GM18502 (cell line): ENCODE data around the gene RASD1.

Source experiments
- ATAC-seq: cut with Tn5 transposase; IDR thresholded peaks from one replicate; pipeline ENCODE4 v1.9.1; 2021; ENCODE audit warnings: mild to moderate bottlenecking; ENCODE audit not compliant: unreplicated experiment, poor library complexity

The RASD1 gene

GRCh38 chr17:17511881-17512858 is 16.0 kb upstream of the RASD1 start:
- no peak for ATAC-seq

GRCh38 chr17:17511293-17511741 is 15.1 kb upstream of the RASD1 start:
- ATAC-seq, result no peak

- ATAC-seq, result no peak
These were observed 14.5 kb upstream of the RASD1 start for GRCh38 chr17:17510456-17511292.

- ATAC-seq, result no peak
These were observed 13.6 kb upstream of the RASD1 start for GRCh38 chr17:17509601-17510425.

- no peak for ATAC-seq
These were observed 12.7 kb upstream of the RASD1 start for GRCh38 chr17:17508646-17509591.

- no peak for ATAC-seq
These were observed 11.9 kb upstream of the RASD1 start for GRCh38 chr17:17508019-17508535.

- ATAC-seq, result no peak
These were observed 11.3 kb upstream of the RASD1 start for GRCh38 chr17:17507465-17508011.

- ATAC-seq, result no peak
These were observed 10.8 kb upstream of the RASD1 start for GRCh38 chr17:17506893-17507464.

GRCh38 chr17:17506181-17506741 is 10.1 kb upstream of the RASD1 start:
- no peak for ATAC-seq

- no peak for ATAC-seq
These were observed 9.5 kb upstream of the RASD1 start for GRCh38 chr17:17505610-17506171.

GRCh38 chr17:17505151-17505550 is 9.0 kb upstream of the RASD1 start:
- no peak for ATAC-seq

- ATAC-seq, result no peak
These were observed 8.3 kb upstream of the RASD1 start for GRCh38 chr17:17504341-17505140.

GRCh38 chr17:17503566-17504130 is 7.5 kb upstream of the RASD1 start:
- ATAC-seq, result no peak

- ATAC-seq, result no peak
These were observed 6.8 kb upstream of the RASD1 start for GRCh38 chr17:17502741-17503565.

- no peak for ATAC-seq
These were observed 4.9 kb upstream of the RASD1 start for GRCh38 chr17:17500999-17501605.
